Measurements from ENCODE around the gene NAA60. TPM values are rescaled to one million over a fixed set of nuclear protein-coding genes. Genes with fewer than 3 reads are reported as not detected.
"Not testable (repeated sequence)": the region's sequence is repeated elsewhere in the genome, so short reads cannot be mapped to it uniquely, and the experiment has no call there.

NAA60 gene
- polyA plus RNA-seq, 3 donors from 2014 or later = 19.1 to 64.9 (median 26.2) TPM

DNA sequence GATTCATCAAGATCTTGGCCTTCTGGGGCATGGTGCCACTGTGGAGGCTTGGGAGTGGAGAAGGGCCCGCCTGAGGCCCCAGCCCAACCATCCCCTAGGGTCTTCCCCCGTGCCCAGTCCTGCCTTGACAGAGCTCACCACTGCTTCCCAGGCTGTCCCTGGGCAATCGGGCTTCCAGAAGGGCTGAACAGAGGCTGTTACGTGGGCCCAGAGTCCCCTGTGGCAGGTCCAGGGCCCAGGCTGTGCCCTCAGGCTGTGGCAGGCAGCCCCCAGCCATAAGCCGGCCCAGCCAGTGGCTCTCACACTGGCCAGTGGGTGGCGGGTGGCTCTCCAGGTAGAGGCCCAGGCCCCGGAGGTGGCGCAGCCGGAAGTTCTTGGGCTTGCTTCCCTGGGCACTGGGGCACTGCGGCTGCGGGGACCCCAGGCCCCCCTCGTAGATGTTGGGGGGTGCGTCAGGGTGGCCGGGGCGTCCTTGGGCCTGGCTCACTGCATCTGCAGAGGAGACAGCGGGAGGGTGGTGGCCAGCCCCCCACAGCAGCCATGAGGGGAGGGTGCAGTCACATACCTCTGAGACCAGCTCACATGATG, 51.0 kb downstream of the NAA60 start:
- H3K36me3 Mint-ChIP-seq = no peaks in the 10 kb centered on the region
- peaks cover 2 to 4% of the 10 kb centered on the region in 2 donors for H3K4me1 Mint-ChIP-seq
- no peak overlapping the region for H3K27ac Mint-ChIP-seq
- H3K27me3 Mint-ChIP-seq (ENCODE audit: low read depth in 3 of 3) = peaks cover 0 to 3% (median 0%) of the 10 kb centered on the region in 3 donors
- no peak for DNase-seq
- H3K4me3 Mint-ChIP-seq = no peak overlapping the region
- H3K9me3 Mint-ChIP-seq = peaks cover 0 to 5% (median 0%) of the 10 kb centered on the region in 6 donors

- no peak within 1 kb of the TSS for H3K27ac Mint-ChIP-seq
- no peaks in the 10 kb centered on the region for H3K36me3 Mint-ChIP-seq
Observed at GRCh38 chr16:3495176-3495575, 51.7 kb downstream of the NAA60 start, which contains the start of gene C16orf90. TSS of gene C16orf90 (minus strand) at chr16:3495489. CDS start at chr16:3495421, 68 bp downstream.

GRCh38 chr16:3496386-3496785, 52.9 kb downstream of the NAA60 start:
- Mint-ChIP-seq H3K4me3 (no peak overlapping the region), H3K27me3 (ENCODE audit: low read depth in 3 of 3) (peaks cover 6 to 14% (median 14%) of the 10 kb centered on the region in 3 donors), H3K36me3 (no peaks in the 10 kb centered on the region), H3K27ac (no peak overlapping the region), H3K4me1 (peaks cover 18 to 20% of the 10 kb centered on the region in 2 donors), H3K9me3 (peaks cover 0 to 5% (median 0%) of the 10 kb centered on the region in 6 donors)
- no peak for DNase-seq

More at GRCh38 chr16:3495176-3495575, 51.7 kb downstream of the NAA60 start, which contains the start of gene C16orf90:
- Mint-ChIP-seq H3K9me3 (peaks cover 0 to 5% (median 0%) of the 10 kb centered on the region in 6 donors), H3K27me3 (ENCODE audit: low read depth in 3 of 3) (peaks cover 0 to 6% (median 3%) of the 10 kb centered on the region in 3 donors), H3K4me1 (peaks cover 6 to 9% of the 10 kb centered on the region in 2 donors), H3K4me3 (no peak within 1 kb of the TSS)
- DNase-seq = no peak

DNA sequence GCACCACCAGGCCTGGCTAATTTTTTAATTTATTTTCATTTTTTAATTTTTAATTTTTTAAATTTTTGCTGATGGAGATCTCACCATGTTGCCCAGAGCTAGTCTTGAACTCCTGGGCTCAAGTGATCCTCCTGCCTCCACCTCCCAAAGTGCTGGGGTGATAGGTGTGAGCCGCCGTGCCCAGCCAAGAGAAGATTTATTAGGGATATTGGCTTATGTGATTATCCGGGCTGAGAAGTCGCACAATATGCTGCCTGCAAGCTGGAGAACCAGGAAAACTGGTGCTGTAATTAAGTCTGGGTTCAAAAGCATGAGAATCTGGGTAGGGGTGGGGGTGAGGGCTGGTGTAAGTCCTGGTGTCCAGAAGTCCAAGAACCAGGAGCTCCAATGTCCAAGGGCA, 54.3 kb downstream of the NAA60 start:
- DNase-seq = no peak
- Mint-ChIP-seq H3K4me1 (peaks cover 25 to 34% of the 10 kb centered on the region in 2 donors), H3K9me3 (peaks cover 0 to 5% (median 0%) of the 10 kb centered on the region in 6 donors), H3K4me3 (no peak overlapping the region), H3K27me3 (ENCODE audit: low read depth in 3 of 3) (peaks cover 6 to 14% (median 14%) of the 10 kb centered on the region in 3 donors), H3K36me3 (no peaks in the 10 kb centered on the region), H3K27ac (no peak overlapping the region)

DNA sequence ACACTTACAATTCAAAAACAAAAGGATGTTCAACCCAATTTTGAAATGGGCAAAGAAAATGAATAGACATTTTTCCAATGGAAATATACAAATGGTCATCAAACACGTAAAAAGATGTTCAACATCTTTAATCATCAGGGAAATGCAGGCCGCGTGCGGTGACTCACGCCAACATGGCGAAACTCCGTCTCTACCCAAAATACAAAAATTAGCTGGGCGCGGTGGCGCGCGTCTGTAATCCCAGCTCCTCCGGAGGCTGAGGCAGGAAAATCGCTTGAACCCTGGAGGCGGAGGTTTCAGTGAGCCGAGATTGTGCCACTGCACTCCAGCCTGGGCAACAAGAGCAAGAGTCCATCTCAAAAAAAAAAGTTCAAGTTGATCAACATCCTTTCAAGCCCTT, 55.5 kb downstream of the NAA60 start:
- Mint-ChIP-seq H3K27me3 (ENCODE audit: low read depth in 3 of 3) (peaks cover 6 to 14% (median 14%) of the 10 kb centered on the region in 3 donors), H3K36me3 (no peaks in the 10 kb centered on the region), H3K4me1 (peaks cover 31 to 40% of the 10 kb centered on the region in 2 donors), H3K27ac (peak overlapping the region in 4 of 6 donors; percentile 34 to 89 (median 62)), H3K9me3 (peaks cover 0 to 5% (median 0%) of the 10 kb centered on the region in 6 donors), H3K4me3 (peak overlapping the region in 2 of 5 donors; percentile 24 to 25)
- DNase-seq = no peak

DNA sequence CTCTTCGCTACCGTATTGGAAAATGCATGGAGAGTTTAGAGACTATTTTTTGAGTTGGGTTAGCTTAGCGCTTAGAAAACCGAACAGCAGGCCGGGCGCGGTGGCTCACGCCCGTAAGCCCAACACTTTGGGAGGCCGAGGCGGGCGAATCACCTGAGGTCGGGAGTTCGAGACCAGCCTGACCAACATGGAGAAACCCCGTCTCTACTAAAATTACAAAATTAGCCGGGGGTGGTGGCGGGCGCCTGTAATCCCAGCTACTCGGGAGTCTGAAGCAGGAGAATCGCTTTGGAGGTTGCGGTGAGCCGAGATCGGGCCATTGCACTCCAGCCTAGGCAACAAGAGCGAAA, 57.9 kb downstream of the NAA60 start:
- H3K4me1 Mint-ChIP-seq = peaks cover 31 to 45% of the 10 kb centered on the region in 2 donors
- not testable (repeated sequence) for DNase-seq

DNA sequence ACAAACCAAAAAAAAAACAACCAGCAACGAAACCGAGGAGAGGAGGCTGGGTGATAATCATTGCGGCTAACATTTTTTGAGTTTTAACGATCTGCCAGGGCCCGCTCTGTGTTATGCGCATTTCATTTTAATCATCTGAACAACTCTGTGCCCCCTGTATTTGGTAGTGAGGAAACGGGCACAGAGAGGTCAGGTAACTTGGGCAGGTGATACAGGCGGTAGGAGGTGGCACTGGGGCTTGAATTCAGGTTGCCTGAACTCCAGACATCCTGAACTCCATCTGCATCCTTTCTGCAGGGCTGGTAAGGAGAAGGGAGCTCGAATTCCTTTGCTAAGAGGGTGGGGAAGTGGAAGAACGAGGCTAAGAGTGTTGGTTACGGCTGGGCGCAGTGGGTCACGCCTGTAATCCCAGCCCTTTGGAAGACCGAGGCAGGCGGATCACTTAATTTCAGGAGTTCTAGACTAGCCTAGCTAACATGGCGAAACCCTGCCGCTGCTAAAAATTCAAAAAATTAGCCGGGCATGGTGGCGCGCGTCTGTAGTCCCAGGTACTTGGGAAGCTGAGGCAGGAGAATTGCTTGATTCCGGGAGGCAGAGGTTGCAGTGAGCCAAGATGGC, 58.4 kb downstream of the NAA60 start:
- H3K36me3 Mint-ChIP-seq = peaks cover 0 to 7% (median 7%) of the 10 kb centered on the region in 3 donors
- peak overlapping the region; percentile 33 to 86 (median 59) for H3K4me3 Mint-ChIP-seq
- H3K9me3 Mint-ChIP-seq = peaks cover 0 to 2% (median 0%) of the 10 kb centered on the region in 6 donors
- H3K27ac Mint-ChIP-seq = peak overlapping the region in 3 of 6 donors; percentile 30 to 64 (median 42)
- H3K27me3 Mint-ChIP-seq (ENCODE audit: low read depth in 3 of 3) = peaks cover 6 to 14% (median 14%) of the 10 kb centered on the region in 3 donors
- peaks cover 31 to 45% of the 10 kb centered on the region in 2 donors for H3K4me1 Mint-ChIP-seq
- DNase-seq = no peak

More for the DNA sequence above, 57.9 kb downstream of the NAA60 start:
- not testable (repeated sequence) for H3K9me3 Mint-ChIP-seq, H3K36me3 Mint-ChIP-seq
- H3K27me3 Mint-ChIP-seq (ENCODE audit: low read depth in 3 of 3) = peaks cover 6 to 14% (median 14%) of the 10 kb centered on the region in 3 donors
- peak overlapping the region; percentile 78 to 89 (median 81) for H3K27ac Mint-ChIP-seq
- peak overlapping the region; percentile 85 to 92 (median 89) for H3K4me3 Mint-ChIP-seq

- H3K4me1 Mint-ChIP-seq = peaks cover 31 to 45% of the 10 kb centered on the region in 2 donors
- H3K4me3 Mint-ChIP-seq = peak overlapping the region; percentile 12 to 62 (median 35)
- peaks cover 6 to 14% (median 14%) of the 10 kb centered on the region in 3 donors for H3K27me3 Mint-ChIP-seq (ENCODE audit: low read depth in 3 of 3)
- peak overlapping the region in 5 of 6 donors; percentile 46 to 77 (median 68) for H3K27ac Mint-ChIP-seq
- peaks cover 0 to 2% (median 0%) of the 10 kb centered on the region in 6 donors for H3K9me3 Mint-ChIP-seq
- H3K36me3 Mint-ChIP-seq = peaks cover 7 to 12% (median 11%) of the 10 kb centered on the region in 3 donors
- no peak for DNase-seq
Observed at GRCh38 chr16:3503523-3503922, 60.0 kb downstream of the NAA60 start.

DNA sequence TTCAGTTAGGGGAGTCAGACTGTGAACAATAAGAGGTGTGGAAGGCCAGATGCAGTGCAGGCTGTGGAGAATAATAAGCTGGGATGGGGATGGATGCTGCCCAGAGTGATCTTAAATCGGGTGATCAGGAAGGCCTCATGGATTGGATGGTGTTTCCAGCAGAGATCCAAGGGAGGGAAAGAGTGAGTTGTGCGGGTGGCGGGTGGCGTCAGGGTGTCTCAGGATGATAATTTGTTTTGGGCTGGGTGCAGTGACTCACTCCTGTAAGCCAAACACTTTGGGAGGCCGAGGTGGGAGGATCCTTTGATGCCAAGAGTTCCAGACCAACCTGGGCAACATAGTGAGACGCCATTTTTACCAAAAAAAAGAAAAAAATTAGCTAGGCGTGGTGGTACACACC, 65.3 kb downstream of the NAA60 start:
- H3K27me3 Mint-ChIP-seq (ENCODE audit: low read depth in 3 of 3) = no peaks in the 10 kb centered on the region
- peak overlapping the region in 3 of 6 donors; percentile 5 to 37 (median 17) for H3K27ac Mint-ChIP-seq
- peaks cover 17 to 24% (median 22%) of the 10 kb centered on the region in 3 donors for H3K36me3 Mint-ChIP-seq
- H3K4me1 Mint-ChIP-seq = peaks cover 3 to 7% of the 10 kb centered on the region in 2 donors
- DNase-seq = no peak
- H3K4me3 Mint-ChIP-seq = no peak overlapping the region
- H3K9me3 Mint-ChIP-seq = no peaks in the 10 kb centered on the region

DNA sequence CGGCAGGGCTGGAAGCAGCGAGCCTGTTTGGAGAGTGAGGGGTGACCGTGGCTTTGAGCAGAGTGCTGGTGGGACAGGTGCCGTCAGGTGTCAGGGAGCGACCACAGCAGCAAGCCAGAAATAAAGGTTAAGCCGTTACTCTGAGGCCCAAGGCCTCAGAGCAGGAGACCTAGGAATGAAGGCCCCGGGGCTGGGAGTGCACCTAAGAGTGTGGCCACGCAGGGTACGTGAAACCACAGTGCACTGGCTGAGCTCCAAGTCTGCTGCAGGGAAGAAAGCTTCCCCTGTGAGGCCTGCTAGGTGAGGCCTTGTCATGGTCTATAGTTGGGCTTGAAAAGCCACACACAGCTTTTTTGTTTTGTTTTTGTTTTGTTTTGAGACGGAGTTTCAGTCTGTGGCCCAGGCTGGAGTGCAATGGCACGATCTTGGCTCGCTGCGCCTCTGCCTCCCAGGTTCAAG, 66.0 kb downstream of the NAA60 start:
- Mint-ChIP-seq H3K27ac (peak overlapping the region in 1 of 6 donors; percentile 34), H3K4me1 (peaks cover 0 to 2% of the 10 kb centered on the region in 2 donors), H3K36me3 (peaks cover 20 to 25% (median 24%) of the 10 kb centered on the region in 3 donors), H3K27me3 (ENCODE audit: low read depth in 3 of 3) (no peaks in the 10 kb centered on the region), H3K9me3 (no peaks in the 10 kb centered on the region), H3K4me3 (no peak overlapping the region)
- peak in 2 of 3 donors; percentile 19 to 42 for DNase-seq

DNA sequence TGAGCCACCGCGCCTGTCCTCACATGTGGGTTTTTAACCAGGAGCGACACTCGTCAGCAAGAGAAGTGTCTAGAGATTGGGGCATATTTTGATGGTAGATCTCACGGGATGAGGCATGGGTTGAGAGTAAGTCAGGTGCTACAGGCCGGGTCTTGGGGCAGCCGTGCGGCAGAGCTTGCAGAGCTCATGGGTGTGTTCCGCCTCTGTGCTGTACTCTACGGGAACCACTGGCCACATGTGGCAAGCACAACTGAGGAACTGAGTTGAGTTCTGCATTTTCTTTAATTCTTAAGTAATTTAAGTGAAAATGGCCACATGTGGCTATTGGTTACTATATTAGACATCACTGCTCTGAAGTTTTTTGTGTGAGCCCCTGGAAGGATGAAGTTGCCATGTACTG, 66.9 kb downstream of the NAA60 start:
- Mint-ChIP-seq H3K4me1 (peaks cover 0 to 2% of the 10 kb centered on the region in 2 donors), H3K27ac (peak overlapping the region in 2 of 6 donors; percentile 49 to 57), H3K27me3 (ENCODE audit: low read depth in 3 of 3) (peaks cover 0 to 3% (median 0%) of the 10 kb centered on the region in 3 donors), H3K9me3 (no peaks in the 10 kb centered on the region), H3K36me3 (peaks cover 20 to 28% (median 24%) of the 10 kb centered on the region in 3 donors), H3K4me3 (no peak overlapping the region)
- no peak for DNase-seq

DNA sequence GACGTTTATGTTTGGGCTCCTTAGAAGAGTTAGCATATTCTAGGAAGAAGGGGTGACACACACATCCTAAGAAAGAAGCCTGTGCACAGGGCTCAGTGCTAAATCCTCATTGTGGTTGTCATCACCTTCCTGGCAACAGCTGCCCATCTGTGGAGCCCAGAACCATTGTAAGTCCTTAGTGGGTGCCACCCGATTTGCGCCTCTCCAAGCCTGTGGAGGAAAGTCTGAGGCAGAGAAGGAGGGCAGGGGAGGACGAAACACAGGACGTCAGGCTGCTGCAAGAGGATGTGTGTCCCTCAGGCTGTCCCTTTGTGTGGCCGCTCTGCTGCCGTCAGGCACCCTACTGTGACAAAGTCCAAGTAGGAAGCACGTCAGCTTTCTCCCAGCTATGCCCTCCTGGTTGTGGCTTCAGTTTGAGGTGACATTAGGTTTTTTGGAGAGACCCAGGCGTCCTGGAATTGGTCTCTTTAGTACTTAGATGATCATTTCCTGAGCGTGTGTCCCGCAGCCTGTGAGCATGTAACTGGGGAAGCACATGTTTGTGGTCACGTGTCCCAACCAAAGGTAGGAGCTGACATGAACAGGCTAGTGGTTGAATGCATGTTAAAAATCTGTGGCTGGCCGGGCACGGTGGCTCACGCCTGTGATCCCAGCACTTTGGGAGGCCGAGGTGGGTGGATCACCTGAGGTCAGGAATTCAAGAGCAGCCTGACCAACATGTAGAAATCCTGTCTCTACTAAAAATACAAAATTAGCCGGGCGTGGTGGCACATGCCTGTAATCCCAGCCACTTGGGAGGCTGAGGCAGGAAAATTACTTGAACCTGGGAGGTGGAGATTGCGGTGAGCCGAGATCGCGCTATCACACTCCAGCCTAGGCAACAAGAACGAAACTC, 68.1 kb downstream of the NAA60 start:
- peaks cover 21 to 26% (median 24%) of the 10 kb centered on the region in 3 donors for H3K36me3 Mint-ChIP-seq
- no peak for DNase-seq
- no peak overlapping the region for H3K4me3 Mint-ChIP-seq
- peaks cover 0 to 3% (median 0%) of the 10 kb centered on the region in 3 donors for H3K27me3 Mint-ChIP-seq (ENCODE audit: low read depth in 3 of 3)
- H3K27ac Mint-ChIP-seq = peak overlapping the region in 1 of 6 donors; percentile 56
- peaks cover 0 to 2% of the 10 kb centered on the region in 2 donors for H3K4me1 Mint-ChIP-seq
- no peaks in the 10 kb centered on the region for H3K9me3 Mint-ChIP-seq
